Measurements from ENCODE around the gene CIAO2A. TPM values are rescaled to one million over a fixed set of nuclear protein-coding genes. Genes with fewer than 3 reads are reported as not detected.

Gene CIAO2A
- polyA plus RNA-seq, 1 experiment = 75.8 TPM

DNA sequence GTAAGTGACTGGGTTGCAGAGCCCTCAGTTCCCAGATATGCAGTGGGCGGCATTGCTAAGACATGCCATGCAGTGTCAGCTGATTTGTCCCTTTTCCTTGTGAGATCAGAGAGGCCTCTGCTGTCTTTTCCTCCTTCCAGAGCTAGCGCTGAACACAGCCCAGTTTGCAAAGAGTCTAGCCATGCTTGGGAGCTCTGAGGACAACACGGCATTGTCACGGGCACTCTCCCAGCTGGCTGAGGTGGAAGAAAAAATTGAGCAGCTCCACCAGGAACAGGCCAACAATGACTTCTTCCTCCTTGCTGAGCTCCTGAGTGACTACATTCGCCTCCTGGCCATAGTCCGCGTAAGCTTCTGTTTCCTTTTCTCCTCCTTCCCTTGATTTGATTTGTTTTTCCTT, 37.9 kb upstream of the CIAO2A start:
- ChIA-PET POLR2A (no interaction called here), CTCF (interaction anchor here (1.4 kb wide), 1 partner anchor 9 kb away, joined by 3 read pairs; no protein-coding TSS in a partner anchor)
- no peak overlapping the region for H3K4me3 ChIP-seq (ENCODE audit: low read depth, low read length)
- no peaks in the 10 kb centered on the region for H3K27me3 ChIP-seq (ENCODE audit: control insufficient read depth, insufficient read depth, low read length)
- TF ChIP-seq, protein P1, sequence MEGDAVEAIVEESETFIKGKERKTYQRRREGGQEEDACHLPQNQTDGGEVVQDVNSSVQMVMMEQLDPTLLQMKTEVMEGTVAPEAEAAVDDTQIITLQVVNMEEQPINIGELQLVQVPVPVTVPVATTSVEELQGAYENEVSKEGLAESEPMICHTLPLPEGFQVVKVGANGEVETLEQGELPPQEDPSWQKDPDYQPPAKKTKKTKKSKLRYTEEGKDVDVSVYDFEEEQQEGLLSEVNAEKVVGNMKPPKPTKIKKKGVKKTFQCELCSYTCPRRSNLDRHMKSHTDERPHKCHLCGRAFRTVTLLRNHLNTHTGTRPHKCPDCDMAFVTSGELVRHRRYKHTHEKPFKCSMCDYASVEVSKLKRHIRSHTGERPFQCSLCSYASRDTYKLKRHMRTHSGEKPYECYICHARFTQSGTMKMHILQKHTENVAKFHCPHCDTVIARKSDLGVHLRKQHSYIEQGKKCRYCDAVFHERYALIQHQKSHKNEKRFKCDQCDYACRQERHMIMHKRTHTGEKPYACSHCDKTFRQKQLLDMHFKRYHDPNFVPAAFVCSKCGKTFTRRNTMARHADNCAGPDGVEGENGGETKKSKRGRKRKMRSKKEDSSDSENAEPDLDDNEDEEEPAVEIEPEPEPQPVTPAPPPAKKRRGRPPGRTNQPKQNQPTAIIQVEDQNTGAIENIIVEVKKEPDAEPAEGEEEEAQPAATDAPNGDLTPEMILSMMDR (IDR thresholded peaks at IDR 0.05; ENCODE audit: low read depth, low read length) = no peak
- H3K9me3 ChIP-seq (ENCODE audit: control insufficient read depth, insufficient read depth, low read length) = no peaks in the 10 kb centered on the region
- no peak for DNase-seq (ENCODE audit: low read depth, low spot score)
- H3K27ac ChIP-seq (ENCODE audit: low read depth, low read length) = no peak overlapping the region

DNA sequence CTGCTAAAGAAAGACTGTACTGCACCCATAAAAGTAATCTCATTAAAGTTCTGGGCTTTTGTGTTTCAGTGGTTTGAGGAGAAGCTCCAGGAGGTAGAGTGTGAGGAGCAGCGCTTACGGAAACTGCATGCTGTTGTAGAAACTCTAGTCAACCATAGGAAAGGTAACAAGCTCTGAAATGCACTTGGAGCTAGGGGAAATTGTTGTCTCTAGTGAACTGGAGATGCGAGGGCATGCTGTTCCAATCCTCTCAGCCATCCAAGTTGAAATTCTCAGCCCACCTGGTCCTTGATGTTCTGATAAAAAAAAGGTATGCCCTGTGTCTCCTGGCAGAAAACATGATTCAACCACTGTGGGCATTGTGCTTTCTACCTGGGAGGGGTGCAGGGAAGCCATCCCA, 36.5 kb upstream of the CIAO2A start:
- CTCF ChIA-PET = interaction anchor here (0.7 kb wide), 1 partner anchor 23 kb away, joined by 3 read pairs; no protein-coding TSS in a partner anchor

GRCh38 chr15:64127521-64128270, 34.1 kb upstream of the CIAO2A start:
- Histone ChIP-seq H3K9me3 (ENCODE audit: control insufficient read depth, insufficient read depth, low read length) (no peaks in the 10 kb centered on the region), H3K4me3 (ENCODE audit: low read depth, low read length) (no peak overlapping the region), H3K27me3 (ENCODE audit: control insufficient read depth, insufficient read depth, low read length) (no peaks in the 10 kb centered on the region), H3K27ac (ENCODE audit: low read depth, low read length) (no peak overlapping the region)
- POLR2A ChIA-PET = no interaction called here
- CTCF ChIA-PET = no interaction called here
- TF ChIP-seq, protein P1 (IDR thresholded peaks at IDR 0.05; ENCODE audit: low read depth, low read length) = no peak
- DNase-seq (ENCODE audit: low read depth, low spot score) = no peak

More for the DNA sequence above, 36.5 kb upstream of the CIAO2A start:
- H3K27me3 ChIP-seq (ENCODE audit: control insufficient read depth, insufficient read depth, low read length) = no peaks in the 10 kb centered on the region
- DNase-seq (ENCODE audit: low read depth, low spot score) = no peak
- no peaks in the 10 kb centered on the region for H3K9me3 ChIP-seq (ENCODE audit: control insufficient read depth, insufficient read depth, low read length)
- no peak overlapping the region for H3K4me3 ChIP-seq (ENCODE audit: low read depth, low read length)
- POLR2A ChIA-PET = no interaction called here
- TF ChIP-seq, protein P1 (IDR thresholded peaks at IDR 0.05; ENCODE audit: low read depth, low read length) = no peak
- no peak overlapping the region for H3K27ac ChIP-seq (ENCODE audit: low read depth, low read length)

- no peaks in the 10 kb centered on the region for H3K27me3 ChIP-seq (ENCODE audit: control insufficient read depth, insufficient read depth, low read length)
- H3K4me3 ChIP-seq (ENCODE audit: low read depth, low read length) = no peak overlapping the region
- POLR2A ChIA-PET = no interaction called here
- H3K9me3 ChIP-seq (ENCODE audit: control insufficient read depth, insufficient read depth, low read length) = no peaks in the 10 kb centered on the region
- CTCF ChIA-PET = interaction anchor here (0.7 kb wide), 1 partner anchor 515 kb away, joined by 6 read pairs; no protein-coding TSS in a partner anchor
- DNase-seq (ENCODE audit: low read depth, low spot score) = no peak
- no peak overlapping the region for H3K27ac ChIP-seq (ENCODE audit: low read depth, low read length)
- TF ChIP-seq, protein P1 (IDR thresholded peaks at IDR 0.05; ENCODE audit: low read depth, low read length) = no peak
Measured at GRCh38 chr15:64125978-64126377, 32.3 kb upstream of the CIAO2A start.

GRCh38 chr15:64122936-64123351, 29.3 kb upstream of the CIAO2A start:
- ChIA-PET CTCF (interaction anchor here (1.2 to 1.6 kb wide), 2 partner anchors 8 to 31 kb away, joined by 3 to 6 read pairs; no protein-coding TSS in a partner anchor), POLR2A (no interaction called here)
- TF ChIP-seq, protein P1 (IDR thresholded peaks at IDR 0.05; ENCODE audit: low read depth, low read length) = no peak
- DNase-seq (ENCODE audit: low read depth, low spot score) = no peak
- Histone ChIP-seq H3K4me3 (ENCODE audit: low read depth, low read length) (no peak overlapping the region), H3K27me3 (ENCODE audit: control insufficient read depth, insufficient read depth, low read length) (no peaks in the 10 kb centered on the region), H3K9me3 (ENCODE audit: control insufficient read depth, insufficient read depth, low read length) (no peaks in the 10 kb centered on the region), H3K27ac (ENCODE audit: low read depth, low read length) (no peak overlapping the region)

All from AG04450 (cell line).